Caki2 (cell line): ENCODE measurements around the gene AK1. TPM values are rescaled to one million over a fixed set of nuclear protein-coding genes. Genes with fewer than 3 reads are reported as not detected.

Source experiments
- DNase-seq: peaks from one replicate; pipeline ENCODE4 v3.0.0-alpha.2; 2015; ENCODE audit warnings: low read depth
- in situ Hi-C: cut with HindIII; loops from 2 replicates; pipeline ENCODE4 v1.10.0; 2016; ENCODE audit warnings: low sequenced_read_pairs, low pct_unique_long_range_greater_than_20kb, mixed read lengths
- total RNA-seq: library from RNA; depleted of rRNA; stranded (reverse); fragments of >200 nt; shearing (Covaris generic); gene quantifications from 2 replicates; pipeline ENCODE4 v1.2.3, GENCODE V29; 2014; ENCODE audit warnings: low replicate concordance

Gene AK1
- total RNA-seq, 1 experiment from 2014 or later, result 51.2 TPM

GRCh38 chr9:127912296-127912695, 34.8 kb upstream of the AK1 start:
- no peak for DNase-seq
- in situ Hi-C loops, result no loop called here

- in situ Hi-C loops, result no loop called here
- peak; percentile 74 for DNase-seq
These were observed 33.2 kb upstream of the AK1 start for GRCh38 chr9:127910613-127911205.

GRCh38 chr9:127909839-127910273, 32.4 kb upstream of the AK1 start:
- in situ Hi-C loops, result no loop called here

GRCh38 chr9:127908660-127908926, 31.1 kb upstream of the AK1 start:
- in situ Hi-C loops, result no loop called here
- no peak for DNase-seq

More at GRCh38 chr9:127909839-127910273, 32.4 kb upstream of the AK1 start:
- DNase-seq, result no peak

GRCh38 chr9:127907867-127908659, 30.6 kb upstream of the AK1 start:
- no peak for DNase-seq
- in situ Hi-C loops, result no loop called here

- in situ Hi-C loops, result no loop called here
- DNase-seq, result no peak
These were observed 28.3 kb upstream of the AK1 start for GRCh38 chr9:127905788-127906191.

- DNase-seq, result no peak
- in situ Hi-C loops, result no loop called here
These were observed 27.7 kb upstream of the AK1 start for GRCh38 chr9:127905004-127905728.

GRCh38 chr9:127904561-127905003, 27.1 kb upstream of the AK1 start:
- DNase-seq, result no peak
- in situ Hi-C loops, result no loop called here

- peak; percentile 67 for DNase-seq
- in situ Hi-C loops, result no loop called here
These were observed 26.3 kb upstream of the AK1 start for GRCh38 chr9:127903557-127904475.

- in situ Hi-C loops, result no loop called here
- DNase-seq, result peak; percentile 54
These were observed 21.9 kb upstream of the AK1 start, which contains the start of gene ST6GALNAC6 for GRCh38 chr9:127899128-127899943. TSS of gene ST6GALNAC6 (minus strand) at chr9:127899603. CDS start at chr9:127897981, 1,622 bp downstream.

- DNase-seq, result peak; percentile 53
- in situ Hi-C loops, result no loop called here
These were observed 21.1 kb upstream of the AK1 start for GRCh38 chr9:127898433-127899127.

GRCh38 chr9:127897193-127897692, 19.8 kb upstream of the AK1 start:
- DNase-seq, result peak; percentile 46
- in situ Hi-C loops, result no loop called here

GRCh38 chr9:127896395-127897192, 19.1 kb upstream of the AK1 start:
- in situ Hi-C loops, result no loop called here
- DNase-seq, result no peak

- no peak for DNase-seq
- in situ Hi-C loops, result no loop called here
These were observed 18.3 kb upstream of the AK1 start for GRCh38 chr9:127895811-127896210.

GRCh38 chr9:127893392-127893791, 15.9 kb upstream of the AK1 start:
- in situ Hi-C loops, result no loop called here
- DNase-seq, result no peak

- in situ Hi-C loops, result no loop called here
- DNase-seq, result no peak
These were observed 15.4 kb upstream of the AK1 start for GRCh38 chr9:127892831-127893230.
